HepG2 (cell line): ENCODE results near the gene MAP3K3. TPM values are rescaled to one million over a fixed set of nuclear protein-coding genes. Genes with fewer than 3 reads are reported as not detected.

Experiments
- ATAC-seq: fragments of 200-7000 bp; cut with Tn5 transposase; 3 replicates; pipeline ENCODE4 v1.9.1; 2020; ENCODE audit warnings: mild to moderate bottlenecking, moderate library complexity
- BruUV-seq: library from RNA; stranded (reverse); fragments of 400-500 nt; replicated peaks from 2 replicates; lab custom pipeline; 2021; lab: Mats Ljungman, UMichigan
- CTCF ChIA-PET: fragments of 300-600 bp; formaldehyde crosslinking; extraction: SDS; loops from one replicate; lab custom pipeline; 2021; ENCODE audit warnings: low total read pairs, inconsistent platforms, low intra/inter-chr PET ratio; lab: Yijun Ruan, JAX
- POLR2A ChIA-PET: fragments of 350-600 bp; sonication (Branson Sonifier 250); formaldehyde crosslinking; loops from one replicate; lab custom pipeline; 2020; ENCODE audit warnings: antibody characterized with exemption, inconsistent platforms; lab: Yijun Ruan, JAX
- DNase-seq: peaks from one replicate; pipeline ENCODE4 v3.0.0-alpha.2; 2015; ENCODE audit warnings: low spot score
- FAIRE-seq: peaks from 3 replicates; lab custom pipeline; 2011; peaks lifted over from hg19 to GRCh38; lab: Jason Lieb, UNC
- H2AFZ ChIP-seq: one replicate; pipeline ENCODE4 v1.6.1; 2011; ENCODE audit warnings: low read length, inconsistent platforms
- H3K27ac ChIP-seq: fragments of 300-600 bp; 3 replicates; pipeline ENCODE4 v1.8.0; 2011; ENCODE audit warnings: mixed run types, mild to moderate bottlenecking, mixed read lengths, low read length, inconsistent platforms; ENCODE audit not compliant: insufficient read depth; ENCODE audit errors: extremely low read length
- H3K27me3 ChIP-seq, 2 experiments: fragments of 200-600 bp in 1 of 2; 2 replicates in 1 of 2; 3 replicates in 1 of 2; pipeline versions ENCODE4 v1.6.0 to v1.8.0; 2011; ENCODE audit warnings: low read length in 2 of 2, mild to moderate bottlenecking in 2 of 2, moderate library complexity in 2 of 2, inconsistent platforms in 1 of 2; ENCODE audit not compliant: insufficient read depth in 2 of 2, control insufficient read depth in 1 of 2
- H3K36me3 ChIP-seq, 2 experiments: fragments of 200-600 bp in 1 of 2; replicated peaks in 1 of 2; 2 replicates in 1 of 2; 3 replicates in 1 of 2; pipeline versions ENCODE4 v1.5.1 to v1.8.0; 2011; ENCODE audit warnings: low read length in 2 of 2, inconsistent platforms in 1 of 2; ENCODE audit not compliant: insufficient read depth in 2 of 2, control insufficient read depth in 1 of 2
- H3K4me1 ChIP-seq: 2 replicates; pipeline ENCODE4 v1.5.1; 2012; ENCODE audit warnings: low read length, inconsistent platforms; ENCODE audit not compliant: insufficient read depth
- H3K4me2 ChIP-seq: 2 replicates; pipeline ENCODE4 v1.6.0; 2011; ENCODE audit warnings: low read depth, low read length, inconsistent platforms
- H3K4me3 ChIP-seq, 3 experiments: fragments of 200-600 bp in 1 of 3; sonication (generic), shearing (Covaris generic) in 1 of 3; replicated peaks in 1 of 3; 2 replicates each; pipeline ENCODE4 v1.5.1; 2011 to 2016; ENCODE audit warnings: low read length in 3 of 3, inconsistent platforms in 2 of 3, low read depth in 2 of 3, mild to moderate bottlenecking in 2 of 3, control low read depth in 1 of 3, mixed read lengths in 1 of 3; ENCODE audit not compliant: insufficient read depth in 1 of 3
- H3K79me2 ChIP-seq: one replicate; pipeline ENCODE4 v1.6.1; 2011; ENCODE audit warnings: low read length, inconsistent platforms; ENCODE audit not compliant: insufficient read depth
- H3K9ac ChIP-seq: 2 replicates; pipeline ENCODE4 v1.6.0; 2011; ENCODE audit warnings: mild to moderate bottlenecking, low read depth, low read length, inconsistent platforms; ENCODE audit not compliant: insufficient read depth
- H3K9me3 ChIP-seq: 2 replicates; pipeline ENCODE4 v1.5.1; 2012; ENCODE audit warnings: mild to moderate bottlenecking, low read length
- H4K20me1 ChIP-seq: 2 replicates; pipeline ENCODE4 v1.6.0; 2011; ENCODE audit warnings: inconsistent platforms, mild to moderate bottlenecking, low read length, moderate library complexity; ENCODE audit not compliant: insufficient read depth
- CBFB ChIP-seq: sonication (generic); formaldehyde crosslinking; IDR thresholded peaks from 2 replicates; pipeline ENCODE4 v1.4.0; 2020; ENCODE audit warnings: missing genetic modification reagents
- CC2D1A ChIP-seq: sonication (generic); formaldehyde crosslinking; IDR thresholded peaks from 2 replicates; pipeline ENCODE4 v1.8.1; 2023; ENCODE audit warnings: mild to moderate bottlenecking, missing genetic modification reagents
- IRX3 ChIP-seq: sonication (generic); formaldehyde crosslinking; IDR thresholded peaks from 2 replicates; pipeline ENCODE4 v1.8.1; 2023; ENCODE audit warnings: mild to moderate bottlenecking, low read depth, missing genetic modification reagents, borderline replicate concordance
- NR2F6 ChIP-seq, 2 experiments: IDR thresholded peaks; 2 replicates each; pipeline ENCODE4 v1.6.1; 2016; ENCODE audit warnings: antibody characterized with exemption in 1 of 2, mild to moderate bottlenecking in 1 of 2
- PLRG1 ChIP-seq: fragments of 450-650 bp; conservative IDR thresholded peaks from 2 replicates; pipeline ENCODE4 v1.6.1; 2016
- SOX5 ChIP-seq: IDR thresholded peaks from 2 replicates; pipeline ENCODE4 v1.6.1; 2016; ENCODE audit warnings: borderline replicate concordance
- SRSF1 ChIP-seq: fragments of 200-400 bp; formaldehyde crosslinking; optimal IDR thresholded peaks from 2 replicates; pipeline ENCODE3; 2017; ENCODE audit warnings: mild to moderate bottlenecking, low read depth, low read length, moderate library complexity
- TAF1 ChIP-seq: sonication (generic); formaldehyde crosslinking; IDR thresholded peaks from 2 replicates; pipeline ENCODE4 v1.4.0; 2020; ENCODE audit warnings: missing genetic modification reagents
- ZMYM2 ChIP-seq: sonication (generic); formaldehyde crosslinking; IDR thresholded peaks from 2 replicates; pipeline ENCODE4 v1.8.0; 2022; ENCODE audit warnings: mild to moderate bottlenecking, missing genetic modification reagents
- ZNF441 ChIP-seq: sonication (generic); formaldehyde crosslinking; IDR thresholded peaks from 2 replicates; pipeline ENCODE4 v1.7.0; 2021; ENCODE audit warnings: missing genetic modification reagents, borderline replicate concordance
- ZNF552 ChIP-seq: sonication (generic); formaldehyde crosslinking; IDR thresholded peaks from 2 replicates; pipeline ENCODE4 v1.9.0; 2022; ENCODE audit warnings: missing genetic modification reagents, mild to moderate bottlenecking, borderline replicate concordance
- ZNF570 ChIP-seq: sonication (generic); formaldehyde crosslinking; IDR thresholded peaks from 2 replicates; pipeline ENCODE4 v1.4.0; 2020; ENCODE audit warnings: mild to moderate bottlenecking, missing genetic modification reagents, borderline replicate concordance
- ZNF737 ChIP-seq: sonication (generic); formaldehyde crosslinking; IDR thresholded peaks from 2 replicates; pipeline ENCODE4 v1.5.0; 2020; ENCODE audit warnings: missing genetic modification reagents, mild to moderate bottlenecking, borderline replicate concordance
- ZNF749 ChIP-seq: sonication (generic); formaldehyde crosslinking; IDR thresholded peaks from 2 replicates; pipeline ENCODE4 v1.8.0; 2022; ENCODE audit warnings: mild to moderate bottlenecking, missing genetic modification reagents, moderate library complexity, borderline replicate concordance
- ZNF761 ChIP-seq: sonication (generic); formaldehyde crosslinking; conservative IDR thresholded peaks from 2 replicates; pipeline ENCODE4 v1.4.0; 2020; ENCODE audit warnings: mild to moderate bottlenecking, missing genetic modification reagents
- ZNF766 ChIP-seq: sonication (generic); formaldehyde crosslinking; IDR thresholded peaks from 2 replicates; pipeline ENCODE4 v1.5.0; 2020; ENCODE audit warnings: missing genetic modification reagents, borderline replicate concordance
- ZNF782 ChIP-seq: sonication (generic); formaldehyde crosslinking; IDR thresholded peaks from 2 replicates; pipeline ENCODE4 v1.4.0; 2020; ENCODE audit warnings: missing genetic modification reagents, mild to moderate bottlenecking, borderline replicate concordance
- ZNF788 ChIP-seq: sonication (generic); formaldehyde crosslinking; IDR thresholded peaks from 2 replicates; pipeline ENCODE4 v1.5.0; 2020; ENCODE audit warnings: mild to moderate bottlenecking, missing genetic modification reagents, borderline replicate concordance
- ZSCAN20 ChIP-seq: sonication (generic); formaldehyde crosslinking; IDR thresholded peaks from 2 replicates; pipeline ENCODE4 v1.4.0; 2020; ENCODE audit warnings: missing genetic modification reagents, mild to moderate bottlenecking, borderline replicate concordance
- ZSCAN30 ChIP-seq: sonication (generic); formaldehyde crosslinking; IDR thresholded peaks from 2 replicates; pipeline ENCODE4 v1.5.0; 2020; ENCODE audit warnings: mild to moderate bottlenecking, missing genetic modification reagents
- WGBS: methylation state at CpG from one replicate; pipeline ENCODE4 v1.1.6; 2017; ENCODE audit warnings: low lambda C conversion rate; 5-methylcytosine and 5-hydroxymethylcytosine counted together
- in situ Hi-C: cut with HindIII; loops from 2 replicates; pipeline ENCODE4 v1.10.0; 2017; ENCODE audit warnings: low pct_unique_long_range_greater_than_20kb; ENCODE audit not compliant: extremely low pct_ligation_motif_present
- intact Hi-C: fragments of 100-400 bp; cut with micrococcal nuclease; formaldehyde crosslinking; loops from one replicate; pipeline ENCODE4 v1.10.0; 2022; ENCODE audit not compliant: unreplicated experiment
- polyA plus RNA-seq, 8 experiments: library from polyadenylated mRNA; depleted of rRNA in 3 of 8; stranded (reverse) in 7 of 8; unstranded in 1 of 8; fragments of >200 nt; fragmentation: Illumina TruSeq in 4 of 8; extraction: Trizol in 4 of 8; gene quantifications; 2 replicates each; pipeline versions ENCODE4 v1.2.1 to v1.2.3, GENCODE V29; 2011 to 2016; ENCODE audit warnings: low read depth in 4 of 8, missing spikeins in 1 of 8, mixed read lengths in 1 of 8; ENCODE audit not compliant: insufficient read depth in 1 of 8
- total RNA-seq, 5 experiments: library from RNA; depleted of rRNA; stranded (reverse); fragments of >200 nt; fragmentation: Illumina TruSeq; extraction: Trizol; gene quantifications; 2 replicates each; pipeline ENCODE4 v1.2.3, GENCODE V29; 2016; ENCODE audit warnings: low read depth in 1 of 5
- TF ChIP-seq, protein P1 (sequence below): sonication (generic); formaldehyde crosslinking; IDR thresholded peaks from 2 replicates; pipeline ENCODE4 v1.5.0; 2020; ENCODE audit warnings: missing genetic modification reagents
- TF ChIP-seq, protein P2 (sequence below): sonication (generic); formaldehyde crosslinking; IDR thresholded peaks from 2 replicates; pipeline ENCODE4 v1.5.1; 2020; ENCODE audit warnings: missing genetic modification reagents, mild to moderate bottlenecking, borderline replicate concordance
- TF ChIP-seq, protein P3 (sequence below): sonication (generic); formaldehyde crosslinking; IDR thresholded peaks from 2 replicates; pipeline ENCODE4 v1.5.0; 2020; ENCODE audit warnings: missing genetic modification reagents

Gene MAP3K3
- total and polyA plus RNA-seq, 2 of the 13 experiments (the other 11 are each of a cell fraction or from before 2014, with no cell fraction given): 17.7 to 21.8 TPM

DNA sequence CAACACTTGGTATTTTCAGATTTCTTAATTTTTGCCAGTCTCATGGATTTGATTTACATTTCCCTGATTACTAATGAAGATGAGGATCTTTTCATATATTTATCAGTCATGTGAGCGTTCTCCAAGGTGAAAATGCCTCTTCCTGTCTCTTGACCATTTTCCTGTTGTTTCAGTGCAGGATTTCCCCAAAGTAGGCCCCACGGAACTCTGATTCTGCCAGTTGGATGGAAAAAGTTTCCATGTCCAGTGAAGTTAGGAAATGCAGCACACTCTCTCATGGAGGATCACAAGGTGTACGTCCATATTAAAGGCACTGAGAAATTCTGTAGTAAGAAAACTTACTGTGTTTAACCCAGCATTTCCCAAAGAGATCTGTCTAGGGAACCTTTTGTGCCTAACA, 94.2 kb downstream of the MAP3K3 start (continued):
- no peak for TF ChIP-seq ZNF788
- TF ChIP-seq ZNF441: no peak
- TF ChIP-seq SOX5 (CRISPR knock-in tag): no peak
- no peak for TF ChIP-seq ZNF737 (CRISPR knock-in tag)
- TF ChIP-seq CC2D1A: no peak
- TF ChIP-seq IRX3 (CRISPR knock-in tag): no peak
- no peak for TF ChIP-seq ZNF766 (CRISPR knock-in tag)
- TF ChIP-seq ZNF570: no peak
- no peak for TF ChIP-seq ZNF749
- TF ChIP-seq, protein P1, sequence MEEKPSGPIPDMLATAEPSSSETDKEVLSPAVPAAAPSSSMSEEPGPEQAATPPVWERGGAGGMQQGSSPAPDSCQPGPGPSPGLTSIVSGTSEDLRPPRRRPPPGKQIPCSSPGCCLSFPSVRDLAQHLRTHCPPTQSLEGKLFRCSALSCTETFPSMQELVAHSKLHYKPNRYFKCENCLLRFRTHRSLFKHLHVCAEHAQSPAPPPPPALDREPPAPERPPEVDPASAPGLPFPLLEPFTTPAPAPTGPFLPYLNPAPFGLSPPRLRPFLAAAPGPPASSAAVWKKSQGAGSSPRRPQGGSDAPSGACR (CRISPR knock-in tag): no peak

DNA sequence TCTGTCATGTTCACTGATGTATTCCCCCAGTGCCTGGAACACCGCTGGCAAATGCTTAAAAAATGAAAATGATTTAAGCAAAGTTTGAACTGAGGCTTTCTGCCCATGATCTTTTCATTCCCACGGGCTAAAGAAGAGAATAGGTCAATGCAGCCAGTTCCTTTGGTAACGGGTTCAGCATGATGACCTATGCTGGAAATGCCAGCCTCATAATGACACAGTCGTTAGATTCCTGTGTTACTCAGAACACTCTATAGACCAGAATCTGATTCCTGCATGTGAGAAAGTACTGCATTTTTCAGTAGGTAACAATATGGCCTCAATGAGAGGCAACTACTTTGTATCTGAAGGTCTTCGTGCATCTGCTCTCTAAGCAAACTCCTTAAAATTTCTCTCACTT, 96.8 kb downstream of the MAP3K3 start:
- Histone ChIP-seq H3K9me3 (no peaks in the 10 kb centered on the region), H3K27ac (no peak overlapping the region), H3K4me3 (no peak overlapping the region), H3K79me2 (no peaks in the 10 kb centered on the region), H4K20me1 (no peaks in the 10 kb centered on the region), H3K27me3 (no peaks in the 10 kb centered on the region), H3K4me2 (no peak overlapping the region), H3K4me1 (no peaks in the 10 kb centered on the region), H3K9ac (no peak overlapping the region), H3K36me3 (0 out of 5 replicates have a peak, but pooled peaks cover 0 to 2% of the 10 kb centered on the region in 2 experiments), H2AFZ (no peak overlapping the region)
- DNase-seq (no peak), FAIRE-seq (no peak), ATAC-seq (no peak)
- 89% methylated on average over 5 of the region's 5 CpGs for WGBS
- in situ Hi-C loops: no loop called here
- TF ChIP-seq ZNF782 (CRISPR knock-in tag): no peak
- TF ChIP-seq, protein P2, sequence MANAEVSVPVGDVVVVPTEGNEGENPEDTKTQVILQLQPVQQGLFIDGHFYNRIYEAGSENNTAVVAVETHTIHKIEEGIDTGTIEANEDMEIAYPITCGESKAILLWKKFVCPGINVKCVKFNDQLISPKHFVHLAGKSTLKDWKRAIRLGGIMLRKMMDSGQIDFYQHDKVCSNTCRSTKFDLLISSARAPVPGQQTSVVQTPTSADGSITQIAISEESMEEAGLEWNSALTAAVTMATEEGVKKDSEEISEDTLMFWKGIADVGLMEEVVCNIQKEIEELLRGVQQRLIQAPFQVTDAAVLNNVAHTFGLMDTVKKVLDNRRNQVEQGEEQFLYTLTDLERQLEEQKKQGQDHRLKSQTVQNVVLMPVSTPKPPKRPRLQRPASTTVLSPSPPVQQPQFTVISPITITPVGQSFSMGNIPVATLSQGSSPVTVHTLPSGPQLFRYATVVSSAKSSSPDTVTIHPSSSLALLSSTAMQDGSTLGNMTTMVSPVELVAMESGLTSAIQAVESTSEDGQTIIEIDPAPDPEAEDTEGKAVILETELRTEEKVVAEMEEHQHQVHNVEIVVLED (CRISPR knock-in tag): no peak
- TF ChIP-seq SRSF1: no peak
- TF ChIP-seq ZSCAN20: no peak
- no peak for TF ChIP-seq ZNF552 (CRISPR knock-in tag)
- TF ChIP-seq PLRG1: no peak
- TF ChIP-seq CBFB (CRISPR knock-in tag): no peak
- TF ChIP-seq TAF1 (CRISPR knock-in tag): no peak
- TF ChIP-seq ZNF761: no peak
- TF ChIP-seq, protein P3, sequence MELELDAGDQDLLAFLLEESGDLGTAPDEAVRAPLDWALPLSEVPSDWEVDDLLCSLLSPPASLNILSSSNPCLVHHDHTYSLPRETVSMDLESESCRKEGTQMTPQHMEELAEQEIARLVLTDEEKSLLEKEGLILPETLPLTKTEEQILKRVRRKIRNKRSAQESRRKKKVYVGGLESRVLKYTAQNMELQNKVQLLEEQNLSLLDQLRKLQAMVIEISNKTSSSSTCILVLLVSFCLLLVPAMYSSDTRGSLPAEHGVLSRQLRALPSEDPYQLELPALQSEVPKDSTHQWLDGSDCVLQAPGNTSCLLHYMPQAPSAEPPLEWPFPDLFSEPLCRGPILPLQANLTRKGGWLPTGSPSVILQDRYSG (CRISPR knock-in tag): no peak
- TF ChIP-seq ZSCAN30 (CRISPR knock-in tag): no peak
- no peak for TF ChIP-seq NR2F6 (IDR thresholded peaks at IDR 0.05)
- no peak for TF ChIP-seq NR2F6 (CRISPR knock-in tag; IDR thresholded peaks at IDR 0.05)
- no peak for TF ChIP-seq ZMYM2
- intact Hi-C loops: no loop called here
- ChIA-PET POLR2A (no interaction called here), CTCF (no interaction called here)
- BruUV-seq: no TSS peak
